Measurements from ENCODE around the gene AP5S1.
A peak's percentile ranks its signal among the peaks of the same experiment; 100 is the strongest.
"Not testable (repeated sequence)": the region's sequence is repeated elsewhere in the genome, so short reads cannot be mapped to it uniquely, and the experiment has no call there.

AP5S1 gene

GRCh38 chr20:3843490-3843889 is 23.1 kb downstream of the AP5S1 start:
- H3K27me3 ChIP-seq (ENCODE audit: control insufficient read depth, insufficient read depth, low read length): no peaks in the 10 kb centered on the region

GRCh38 chr20:3843990-3844619 is 23.8 kb downstream of the AP5S1 start:
- not testable (repeated sequence) for H3K27ac ChIP-seq (ENCODE audit: low read depth, low read length); H3K27me3 ChIP-seq (ENCODE audit: control insufficient read depth, insufficient read depth, low read length); H3K36me3 ChIP-seq (ENCODE audit: control insufficient read depth, insufficient read depth, low read length); H3K4me3 ChIP-seq (ENCODE audit: low read length); H3K9ac ChIP-seq (ENCODE audit: low read length); H3K4me1 ChIP-seq (ENCODE audit: control insufficient read depth, insufficient read depth, low read length)

More at GRCh38 chr20:3843490-3843889, 23.1 kb downstream of the AP5S1 start:
- Histone ChIP-seq H3K36me3 (ENCODE audit: control insufficient read depth, insufficient read depth, low read length) (no peaks in the 10 kb centered on the region), H3K27ac (ENCODE audit: low read depth, low read length) (no peak overlapping the region), H3K9ac (ENCODE audit: low read length) (no peak overlapping the region), H3K4me3 (ENCODE audit: low read length) (no peak overlapping the region), H3K4me1 (ENCODE audit: control insufficient read depth, insufficient read depth, low read length) (peaks cover 9% of the 10 kb centered on the region)

DNA sequence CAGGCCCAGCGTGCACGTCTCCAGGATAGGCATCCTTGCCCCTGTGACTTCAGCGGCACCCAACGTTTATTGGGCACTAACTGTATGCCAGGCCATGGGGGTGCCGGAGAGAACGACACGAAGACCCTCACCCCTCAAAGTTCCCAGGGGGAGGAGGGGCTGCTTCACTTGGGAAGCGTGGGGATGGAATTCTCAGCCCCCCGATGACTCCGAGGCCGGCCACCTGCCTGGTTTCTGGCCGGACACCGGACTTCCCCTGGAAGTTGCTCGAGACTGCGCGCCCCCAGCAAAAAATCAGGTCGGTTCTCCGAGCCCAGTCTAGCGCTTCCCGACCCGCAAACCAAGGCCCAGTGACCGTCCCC is 26.0 kb downstream of the AP5S1 start:
- Histone ChIP-seq H3K4me1 (ENCODE audit: control insufficient read depth, insufficient read depth, low read length) (peaks cover 9% of the 10 kb centered on the region), H3K27ac (ENCODE audit: low read depth, low read length) (peak overlapping the region; percentile 74), H3K9ac (ENCODE audit: low read length) (peak overlapping the region; percentile 72), H3K36me3 (ENCODE audit: control insufficient read depth, insufficient read depth, low read length) (no peaks in the 10 kb centered on the region), H3K4me3 (ENCODE audit: low read length) (peak overlapping the region; percentile 95), H3K27me3 (ENCODE audit: control insufficient read depth, insufficient read depth, low read length) (no peaks in the 10 kb centered on the region)

- Histone ChIP-seq H3K9ac (ENCODE audit: low read length) (peak within 1 kb of the TSS; percentile 94), H3K27ac (ENCODE audit: low read depth, low read length) (peak within 1 kb of the TSS; percentile 74), H3K4me1 (ENCODE audit: control insufficient read depth, insufficient read depth, low read length) (peaks cover 9% of the 10 kb centered on the region), H3K27me3 (ENCODE audit: control insufficient read depth, insufficient read depth, low read length) (no peaks in the 10 kb centered on the region), H3K36me3 (ENCODE audit: control insufficient read depth, insufficient read depth, low read length) (no peaks in the 10 kb centered on the region), H3K4me3 (ENCODE audit: low read length) (peak within 1 kb of the TSS; percentile 95)
Measured at GRCh38 chr20:3846740-3847428, 26.5 kb downstream of the AP5S1 start, which contains the start of gene MAVS. Gene MAVS (plus strand): TSS chr20:3846834. CDS start chr20:3854625, 7,791 bp downstream.

DNA sequence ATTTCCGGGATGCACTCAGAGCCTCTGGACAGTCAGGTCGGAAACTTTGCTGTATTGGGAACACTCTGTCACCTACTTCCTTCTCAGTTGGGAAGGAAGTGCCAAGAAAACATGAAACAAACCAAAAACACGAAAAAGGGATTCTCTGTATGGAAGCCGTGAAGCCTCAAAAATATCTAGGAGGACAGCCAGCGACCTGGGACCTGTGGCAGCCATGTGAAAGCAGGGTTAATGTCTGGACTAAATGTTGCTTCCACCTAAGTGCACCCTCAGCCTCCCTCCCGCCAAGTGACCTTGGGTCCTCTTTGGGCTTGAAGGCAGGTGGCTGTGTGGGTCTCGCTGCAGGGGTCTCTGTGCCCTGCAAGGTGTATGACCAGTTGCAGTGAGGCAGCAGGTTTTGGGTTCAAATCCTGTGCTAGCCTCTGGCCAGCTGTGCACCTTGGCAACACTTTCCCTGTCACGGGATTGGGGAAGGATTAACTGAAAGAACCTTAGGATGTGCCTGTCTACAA is 27.1 kb downstream of the AP5S1 start:
- Histone ChIP-seq H3K9ac (ENCODE audit: low read length) (peak overlapping the region; percentile 94), H3K27me3 (ENCODE audit: control insufficient read depth, insufficient read depth, low read length) (no peaks in the 10 kb centered on the region), H3K4me1 (ENCODE audit: control insufficient read depth, insufficient read depth, low read length) (peaks cover 9% of the 10 kb centered on the region), H3K4me3 (ENCODE audit: low read length) (peak overlapping the region; percentile 95), H3K27ac (ENCODE audit: low read depth, low read length) (peak overlapping the region; percentile 74), H3K36me3 (ENCODE audit: control insufficient read depth, insufficient read depth, low read length) (no peaks in the 10 kb centered on the region)

DNA sequence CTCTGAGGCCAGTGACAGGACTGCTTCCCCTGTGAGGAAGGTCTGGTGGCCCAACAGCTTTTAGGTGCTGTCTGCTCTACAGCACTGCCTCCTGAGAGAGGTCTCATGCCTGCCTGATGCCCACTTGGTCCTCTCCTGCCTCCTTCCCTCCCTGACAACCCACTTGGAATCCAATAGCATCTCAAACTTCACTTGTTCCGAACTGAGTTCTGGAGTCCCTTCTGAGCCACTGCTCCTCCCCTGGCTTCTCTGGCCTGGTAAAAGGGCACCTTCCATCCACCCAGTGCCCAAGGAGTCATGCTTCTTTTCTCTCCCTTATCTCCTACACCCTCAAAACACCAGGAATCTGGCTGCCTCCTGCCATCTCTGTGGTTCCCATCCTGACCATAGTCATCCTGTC is 28.2 kb downstream of the AP5S1 start:
- Histone ChIP-seq H3K27me3 (ENCODE audit: control insufficient read depth, insufficient read depth, low read length) (no peaks in the 10 kb centered on the region), H3K4me3 (ENCODE audit: low read length) (no peak overlapping the region), H3K4me1 (ENCODE audit: control insufficient read depth, insufficient read depth, low read length) (peaks cover 9% of the 10 kb centered on the region), H3K27ac (ENCODE audit: low read depth, low read length) (no peak overlapping the region), H3K9ac (ENCODE audit: low read length) (no peak overlapping the region), H3K36me3 (ENCODE audit: control insufficient read depth, insufficient read depth, low read length) (no peaks in the 10 kb centered on the region)

GRCh38 chr20:3854462-3854871 is 34.1 kb downstream of the AP5S1 start:
- Histone ChIP-seq H3K4me1 (ENCODE audit: control insufficient read depth, insufficient read depth, low read length) (no peaks in the 10 kb centered on the region), H3K36me3 (ENCODE audit: control insufficient read depth, insufficient read depth, low read length) (peaks cover 14% of the 10 kb centered on the region), H3K4me3 (ENCODE audit: low read length) (no peak overlapping the region), H3K27me3 (ENCODE audit: control insufficient read depth, insufficient read depth, low read length) (no peaks in the 10 kb centered on the region), H3K9ac (ENCODE audit: low read length) (no peak overlapping the region), H3K27ac (ENCODE audit: low read depth, low read length) (no peak overlapping the region)

GRCh38 chr20:3857405-3857804 is 37.1 kb downstream of the AP5S1 start:
- Histone ChIP-seq H3K36me3 (ENCODE audit: control insufficient read depth, insufficient read depth, low read length) (peaks cover 23% of the 10 kb centered on the region), H3K27me3 (ENCODE audit: control insufficient read depth, insufficient read depth, low read length) (no peaks in the 10 kb centered on the region), H3K9ac (ENCODE audit: low read length) (no peak overlapping the region), H3K27ac (ENCODE audit: low read depth, low read length) (no peak overlapping the region), H3K4me1 (ENCODE audit: control insufficient read depth, insufficient read depth, low read length) (no peaks in the 10 kb centered on the region), H3K4me3 (ENCODE audit: low read length) (no peak overlapping the region)

DNA sequence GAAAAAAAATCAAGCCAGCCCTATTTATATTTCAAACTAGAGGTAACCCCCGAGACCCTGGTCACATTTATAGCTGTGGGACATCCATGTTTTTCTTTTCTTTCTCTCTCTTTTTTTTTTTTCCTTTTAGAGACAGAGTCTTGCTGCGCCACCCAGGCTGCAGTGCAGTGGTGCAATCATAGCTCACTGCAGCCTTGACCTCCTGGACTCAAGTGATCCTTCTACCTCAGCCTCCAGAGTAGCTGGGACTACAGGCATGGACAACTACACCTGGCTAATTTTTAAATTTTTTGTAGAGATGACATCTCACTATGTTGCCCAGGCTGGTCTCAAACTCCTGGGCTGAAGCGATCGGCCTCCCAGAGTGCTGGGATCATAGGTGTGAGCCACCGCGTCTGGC is 38.3 kb downstream of the AP5S1 start:
- H3K9ac ChIP-seq (ENCODE audit: low read length): no peak overlapping the region
- H3K36me3 ChIP-seq (ENCODE audit: control insufficient read depth, insufficient read depth, low read length): peaks cover 36% of the 10 kb centered on the region
- H3K4me1 ChIP-seq (ENCODE audit: control insufficient read depth, insufficient read depth, low read length): no peaks in the 10 kb centered on the region
- no peak overlapping the region for H3K27ac ChIP-seq (ENCODE audit: low read depth, low read length)
- H3K27me3 ChIP-seq (ENCODE audit: control insufficient read depth, insufficient read depth, low read length): no peaks in the 10 kb centered on the region
- H3K4me3 ChIP-seq (ENCODE audit: low read length): no peak overlapping the region

GRCh38 chr20:3861191-3861590 is 40.8 kb downstream of the AP5S1 start:
- H3K36me3 ChIP-seq (ENCODE audit: control insufficient read depth, insufficient read depth, low read length): peaks cover 49% of the 10 kb centered on the region
- no peak overlapping the region for H3K9ac ChIP-seq (ENCODE audit: low read length)
- H3K4me1 ChIP-seq (ENCODE audit: control insufficient read depth, insufficient read depth, low read length): no peaks in the 10 kb centered on the region
- H3K4me3 ChIP-seq (ENCODE audit: low read length): no peak overlapping the region
- no peak overlapping the region for H3K27ac ChIP-seq (ENCODE audit: low read depth, low read length)
- H3K27me3 ChIP-seq (ENCODE audit: control insufficient read depth, insufficient read depth, low read length): no peaks in the 10 kb centered on the region

- H3K9ac ChIP-seq (ENCODE audit: low read length): no peak overlapping the region
- H3K4me1 ChIP-seq (ENCODE audit: control insufficient read depth, insufficient read depth, low read length): no peaks in the 10 kb centered on the region
- H3K4me3 ChIP-seq (ENCODE audit: low read length): no peak overlapping the region
- no peak overlapping the region for H3K27ac ChIP-seq (ENCODE audit: low read depth, low read length)
- H3K27me3 ChIP-seq (ENCODE audit: control insufficient read depth, insufficient read depth, low read length): no peaks in the 10 kb centered on the region
- H3K36me3 ChIP-seq (ENCODE audit: control insufficient read depth, insufficient read depth, low read length): peaks cover 55% of the 10 kb centered on the region
Measured at GRCh38 chr20:3862333-3862732, 42.0 kb downstream of the AP5S1 start.

- Histone ChIP-seq H3K4me1 (ENCODE audit: control insufficient read depth, insufficient read depth, low read length) (no peaks in the 10 kb centered on the region), H3K27ac (ENCODE audit: low read depth, low read length) (no peak overlapping the region), H3K27me3 (ENCODE audit: control insufficient read depth, insufficient read depth, low read length) (no peaks in the 10 kb centered on the region), H3K36me3 (ENCODE audit: control insufficient read depth, insufficient read depth, low read length) (peaks cover 45% of the 10 kb centered on the region), H3K4me3 (ENCODE audit: low read length) (no peak overlapping the region), H3K9ac (ENCODE audit: low read length) (no peak overlapping the region)
Measured at GRCh38 chr20:3863317-3863716, 43.0 kb downstream of the AP5S1 start.

DNA sequence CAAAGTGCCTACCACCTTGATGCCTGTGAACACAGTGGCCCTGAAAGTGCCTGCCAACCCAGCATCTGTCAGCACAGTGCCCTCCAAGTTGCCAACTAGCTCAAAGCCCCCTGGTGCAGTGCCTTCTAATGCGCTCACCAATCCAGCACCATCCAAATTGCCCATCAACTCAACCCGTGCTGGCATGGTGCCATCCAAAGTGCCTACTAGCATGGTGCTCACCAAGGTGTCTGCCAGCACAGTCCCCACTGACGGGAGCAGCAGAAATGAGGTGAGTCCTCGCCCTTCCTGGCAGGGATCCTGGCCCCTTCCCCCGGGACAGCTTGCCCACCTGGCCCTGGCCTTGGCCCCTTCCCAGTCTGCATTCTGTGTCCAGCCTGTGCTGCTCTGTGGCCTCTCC is 44.2 kb downstream of the AP5S1 start:
- H3K27me3 ChIP-seq (ENCODE audit: control insufficient read depth, insufficient read depth, low read length): no peaks in the 10 kb centered on the region
- no peak overlapping the region for H3K9ac ChIP-seq (ENCODE audit: low read length)
- no peak overlapping the region for H3K4me3 ChIP-seq (ENCODE audit: low read length)
- no peak overlapping the region for H3K27ac ChIP-seq (ENCODE audit: low read depth, low read length)
- peaks cover 45% of the 10 kb centered on the region for H3K36me3 ChIP-seq (ENCODE audit: control insufficient read depth, insufficient read depth, low read length)
- no peaks in the 10 kb centered on the region for H3K4me1 ChIP-seq (ENCODE audit: control insufficient read depth, insufficient read depth, low read length)

Data from rectal smooth muscle tissue (tissue), 1 donor.